ENCODE measurements around the gene CTNNA2.

Gene CTNNA2

DNA sequence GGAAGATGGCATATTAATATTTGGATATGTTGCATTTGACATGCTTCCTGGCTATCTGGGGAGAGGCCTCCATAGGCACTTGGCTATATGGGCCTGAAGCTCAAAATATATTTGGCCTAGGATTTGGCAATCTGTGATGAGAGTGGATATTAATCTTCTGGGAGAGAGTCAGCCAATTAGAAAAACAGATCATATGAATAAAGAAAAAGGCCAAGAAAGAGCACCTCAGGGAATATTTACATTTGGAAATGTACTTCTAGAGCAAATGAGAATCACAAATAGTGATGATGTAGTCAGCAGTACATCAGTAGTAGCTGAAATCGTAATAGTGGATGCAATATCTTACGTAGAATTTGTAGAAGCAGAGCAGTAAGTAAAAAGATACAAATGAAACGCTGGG lies 277.0 kb downstream of the CTNNA2 start:
- no peak for DNase-seq (ENCODE audit: low spot score)

- no peak for DNase-seq (ENCODE audit: low spot score)
Observed at GRCh38 chr2:79792090-79792489, 279.2 kb downstream of the CTNNA2 start.

DNA sequence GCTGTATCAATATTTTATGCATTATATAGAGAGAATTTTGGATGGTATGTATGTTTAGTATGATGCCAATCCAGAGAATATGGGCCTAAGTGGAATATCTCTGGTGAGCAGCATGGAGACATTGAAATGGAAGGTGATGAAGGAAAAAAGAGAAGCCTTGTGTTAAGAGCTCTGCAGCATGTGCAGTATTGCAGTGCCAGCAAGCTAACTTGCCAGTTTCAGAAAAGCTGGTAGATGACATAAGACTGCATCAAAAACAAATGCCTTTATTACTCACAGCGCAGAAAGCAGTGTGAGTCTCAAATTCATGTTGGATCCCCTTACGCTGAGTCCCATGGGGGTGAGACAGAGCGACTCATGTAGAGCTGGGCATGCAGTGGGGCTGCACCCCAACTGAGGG lies 280.2 kb downstream of the CTNNA2 start:
- DNase-seq (ENCODE audit: low spot score) = no peak

GRCh38 chr2:79796641-79797040 lies 283.8 kb downstream of the CTNNA2 start:
- no peak for DNase-seq (ENCODE audit: low spot score)

DNA sequence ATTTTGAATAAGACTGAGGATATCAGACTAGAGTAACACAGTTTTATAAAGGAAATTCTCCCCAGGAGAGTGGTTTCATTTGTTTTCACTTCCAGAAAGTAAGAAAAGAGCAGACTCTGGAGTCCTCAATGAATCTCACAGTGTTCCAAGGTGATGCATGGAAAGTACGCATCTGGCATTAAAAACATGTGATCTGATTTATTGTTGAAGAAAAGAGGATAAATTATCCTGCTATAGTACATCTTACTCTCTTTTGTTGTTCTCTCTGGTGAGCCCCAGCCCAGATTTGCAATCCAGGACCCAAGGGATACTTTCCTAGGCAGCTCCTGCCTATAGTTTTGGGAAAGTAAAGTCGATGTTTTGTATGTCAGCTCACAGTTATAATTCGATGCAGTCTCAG lies 285.9 kb downstream of the CTNNA2 start:
- no peak for DNase-seq (ENCODE audit: low spot score)

DNA sequence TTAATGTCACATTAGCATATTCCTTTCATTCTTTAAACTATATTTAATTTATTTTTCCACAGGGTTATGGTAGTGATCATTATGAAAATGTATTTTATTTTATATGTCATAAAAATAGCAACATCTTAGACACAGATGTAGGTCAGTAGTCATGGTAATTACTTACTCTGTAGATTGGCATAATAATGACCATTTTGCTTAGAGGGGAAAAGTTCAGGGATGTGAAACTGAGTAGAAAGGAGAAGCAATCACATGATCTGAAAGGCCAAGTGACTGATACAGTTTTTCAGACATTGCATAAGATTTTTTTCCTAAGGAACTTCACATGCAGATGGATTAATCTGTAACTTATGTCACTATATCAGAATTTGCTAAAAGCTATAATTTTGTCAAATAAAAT lies 286.9 kb downstream of the CTNNA2 start:
- DNase-seq (ENCODE audit: low spot score) = peak; percentile 27

DNA sequence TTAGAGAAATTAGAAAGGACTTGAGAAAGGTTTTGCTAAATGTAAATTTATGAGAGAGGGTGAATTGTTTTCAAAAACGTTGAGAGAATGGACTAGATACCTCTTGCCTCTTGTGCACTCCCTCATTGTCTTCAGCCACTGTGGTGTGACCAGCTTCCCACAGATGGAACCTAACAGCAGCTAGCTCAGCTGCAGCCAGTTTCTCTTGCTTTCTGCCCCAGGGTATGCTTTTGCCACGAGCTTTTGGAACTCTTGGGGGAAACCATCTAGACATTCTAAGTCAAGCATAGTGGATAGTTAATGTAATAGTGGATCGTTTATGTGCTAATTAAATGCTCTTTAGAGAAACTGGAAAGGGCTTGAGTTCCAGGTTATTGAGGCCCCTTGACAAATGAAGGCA lies 288.2 kb downstream of the CTNNA2 start:
- no peak for DNase-seq (ENCODE audit: low spot score)

DNA sequence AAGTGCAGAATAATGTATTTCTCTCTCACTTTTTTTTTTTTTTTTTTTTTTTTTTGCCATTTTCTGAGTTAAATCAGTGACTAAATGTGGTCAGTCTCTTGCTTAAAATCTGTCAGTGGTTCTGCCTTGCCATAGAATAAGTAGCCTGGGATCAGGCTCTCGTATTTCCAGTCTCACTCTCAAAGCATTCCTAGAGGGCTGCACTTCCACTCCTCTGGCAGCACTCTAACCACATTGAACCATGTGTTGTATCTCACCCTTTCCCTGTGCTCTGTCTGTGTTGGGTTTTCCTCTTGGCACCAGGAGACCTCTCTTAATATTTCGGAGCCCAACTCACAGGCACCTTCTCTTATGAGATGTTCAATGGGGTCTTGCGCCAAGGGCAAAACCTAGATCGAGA lies 304.4 kb downstream of the CTNNA2 start:
- DNase-seq (ENCODE audit: low spot score) = no peak

- DNase-seq (ENCODE audit: low spot score) = no peak
Observed at GRCh38 chr2:79820281-79820680, 307.4 kb downstream of the CTNNA2 start.

DNA sequence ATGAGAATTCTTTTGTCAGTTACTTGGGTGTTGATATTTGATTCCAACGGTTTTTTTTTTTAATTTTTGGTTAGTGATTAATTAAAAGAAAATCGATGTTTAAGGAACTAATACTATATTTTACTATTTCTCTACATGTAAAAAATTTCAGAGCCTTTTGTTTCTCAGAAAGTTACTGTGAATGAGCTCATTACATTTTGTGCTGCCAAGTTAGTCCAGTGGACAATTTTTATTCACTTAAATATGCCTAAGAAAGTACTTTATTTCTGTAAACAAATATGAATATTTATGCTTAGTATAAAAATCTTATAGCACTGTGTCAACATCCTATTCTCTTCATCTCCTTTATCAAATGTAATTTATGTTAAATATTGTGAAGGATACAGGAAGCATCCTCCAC lies 309.3 kb downstream of the CTNNA2 start:
- no peak for DNase-seq (ENCODE audit: low spot score)

- DNase-seq (ENCODE audit: low spot score) = no peak
Observed at GRCh38 chr2:79824086-79824786, 311.4 kb downstream of the CTNNA2 start.

- no peak for DNase-seq (ENCODE audit: low spot score)
Observed at GRCh38 chr2:79827881-79828280, 315.0 kb downstream of the CTNNA2 start.

DNA sequence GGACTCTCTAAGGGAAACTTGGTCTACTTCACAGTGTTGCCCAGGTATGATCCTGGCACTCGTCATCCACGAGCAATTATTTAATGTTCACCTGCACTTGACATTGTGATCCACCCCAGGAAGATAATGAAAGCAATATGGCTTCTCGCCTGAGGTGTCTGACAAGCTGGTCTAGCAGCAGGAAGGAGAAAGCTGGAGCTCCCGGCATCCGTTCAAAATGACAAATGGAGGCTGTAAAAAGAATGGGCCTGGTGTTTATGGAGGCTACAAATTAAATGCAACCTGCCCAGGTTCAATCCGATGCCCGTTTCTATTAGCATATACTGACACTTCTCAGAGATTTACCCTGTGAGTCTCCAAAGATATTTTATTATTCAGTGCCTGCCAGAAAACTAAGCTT lies 317.6 kb downstream of the CTNNA2 start:
- no peak for DNase-seq (ENCODE audit: low spot score)

- no peak for DNase-seq (ENCODE audit: low spot score)
Observed at GRCh38 chr2:79831961-79832360, 319.1 kb downstream of the CTNNA2 start.

- peak; percentile 40 for DNase-seq (ENCODE audit: low spot score)
Observed at GRCh38 chr2:79832511-79833234, 319.8 kb downstream of the CTNNA2 start.

- DNase-seq (ENCODE audit: low spot score) = no peak
Observed at GRCh38 chr2:79833235-79833878, 320.5 kb downstream of the CTNNA2 start.

GRCh38 chr2:79835911-79836310 lies 323.1 kb downstream of the CTNNA2 start:
- DNase-seq (ENCODE audit: low spot score) = no peak

DNA sequence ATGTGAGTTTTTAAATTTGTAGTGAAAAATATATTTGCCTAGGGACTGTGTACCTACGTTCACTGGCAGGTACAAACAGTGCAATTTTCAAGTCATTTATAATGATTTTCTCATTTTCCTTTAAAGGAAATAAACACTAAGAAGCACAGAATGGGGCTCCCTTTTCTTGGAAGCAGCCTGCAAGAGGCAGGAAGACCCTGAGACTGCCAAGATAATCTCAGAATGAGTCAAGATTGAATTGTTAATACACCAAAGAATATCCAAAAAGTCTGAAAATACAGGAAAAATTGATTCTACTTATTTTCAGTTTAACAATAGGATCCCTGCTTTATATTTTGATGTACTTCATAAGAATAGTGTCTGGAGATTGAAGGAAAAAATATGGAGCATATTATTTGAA lies 331.2 kb downstream of the CTNNA2 start:
- no peak for DNase-seq (ENCODE audit: low spot score)

- DNase-seq (ENCODE audit: low spot score) = no peak
Observed at GRCh38 chr2:79846878-79847277, 334.0 kb downstream of the CTNNA2 start.

DNA sequence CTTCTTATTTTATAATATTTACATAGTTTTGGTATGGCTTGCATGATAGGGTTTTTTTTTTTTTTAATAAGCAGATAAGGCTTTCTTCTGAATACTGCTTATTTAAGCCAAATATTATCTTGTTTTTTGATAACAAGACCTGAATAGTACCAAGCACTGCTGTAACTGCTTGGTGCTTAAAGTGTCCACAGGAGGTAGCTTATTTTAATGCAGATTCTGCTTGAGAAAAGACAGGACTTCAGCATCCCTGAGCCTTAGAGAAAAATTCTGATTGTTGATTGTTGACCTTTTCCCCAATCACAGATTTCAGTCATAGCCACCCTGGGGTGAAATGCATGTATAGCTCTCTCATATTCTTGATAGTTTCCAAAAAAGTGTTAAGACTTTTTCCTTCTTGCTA lies 336.4 kb downstream of the CTNNA2 start:
- no peak for DNase-seq (ENCODE audit: low spot score)

DNA sequence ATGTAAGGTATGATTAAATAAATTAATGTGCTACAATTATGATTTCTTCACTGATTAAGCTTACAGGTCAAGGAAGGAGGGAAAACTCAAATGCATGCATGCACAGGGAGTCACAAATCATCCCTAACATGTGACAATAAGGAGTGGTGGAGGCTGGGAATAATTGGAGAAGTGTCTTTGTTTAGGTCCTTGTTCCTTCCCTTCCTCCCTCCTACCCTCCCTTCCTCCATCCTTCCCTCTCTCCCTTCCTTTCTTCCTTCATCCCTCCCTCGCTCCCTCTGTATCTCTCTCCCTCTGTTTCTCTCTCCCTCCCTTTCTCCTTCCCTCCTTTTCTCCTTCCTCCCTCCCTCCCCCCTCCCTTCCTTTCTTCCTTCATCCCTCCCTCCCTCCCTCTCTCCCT lies 337.1 kb downstream of the CTNNA2 start:
- DNase-seq (ENCODE audit: low spot score) = no peak

DNA sequence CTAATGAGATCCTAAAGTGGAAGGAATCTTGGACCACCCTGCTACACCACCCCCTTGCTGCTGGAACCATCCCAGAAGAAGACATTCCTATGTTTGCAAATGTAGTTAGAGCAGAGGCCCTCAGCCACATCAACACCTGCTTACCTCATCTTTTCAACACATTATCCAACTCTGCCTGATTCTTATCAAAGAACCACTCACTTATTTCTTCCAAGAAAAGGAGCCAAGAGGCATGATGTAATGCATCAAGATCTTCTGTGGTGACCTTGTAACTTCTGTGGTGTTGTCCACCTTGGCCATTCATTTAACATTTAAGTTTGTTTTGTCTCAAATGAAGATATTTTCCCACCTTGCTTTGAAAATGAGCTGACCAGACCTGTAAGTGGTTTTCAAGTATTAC lies 338.1 kb downstream of the CTNNA2 start:
- DNase-seq (ENCODE audit: low spot score) = no peak

DNA sequence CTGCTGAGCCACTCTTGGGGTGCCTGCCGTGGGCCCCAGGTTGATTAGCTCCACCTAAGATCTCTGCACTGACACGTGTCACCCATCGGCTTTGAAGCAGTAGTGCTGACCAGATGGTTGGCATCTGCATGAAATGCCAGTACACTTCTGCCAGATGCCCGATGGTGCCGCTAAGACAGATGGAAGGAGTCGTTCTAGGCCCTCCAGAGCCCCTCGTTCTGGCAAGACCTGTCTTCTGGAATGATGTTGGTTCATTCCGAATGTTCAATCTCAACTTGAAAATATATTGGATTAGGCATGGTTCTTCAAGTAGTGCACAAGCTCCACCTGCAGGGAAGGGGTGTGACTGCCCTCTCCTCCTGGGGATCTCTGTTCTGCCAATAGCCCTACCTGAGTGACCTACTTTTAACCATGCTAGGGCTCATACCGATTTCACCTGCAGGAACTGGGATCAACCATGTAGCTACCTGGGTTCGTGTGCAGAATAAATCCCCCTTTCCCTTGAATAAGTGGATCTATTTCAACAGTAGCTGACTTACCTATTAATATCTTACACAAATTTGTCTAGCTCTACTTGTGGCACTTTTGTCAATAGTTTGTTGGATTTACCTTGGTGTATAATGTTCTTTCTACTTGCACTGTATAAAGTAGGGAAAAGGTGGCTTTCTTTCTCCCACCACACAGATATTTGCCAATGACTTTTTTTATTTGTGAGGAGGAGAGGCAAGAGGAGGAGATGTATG lies 342.6 kb downstream of the CTNNA2 start:
- peak; percentile 53 for DNase-seq (ENCODE audit: low spot score)
